HCT116 (cell line): ENCODE data around the gene GRHL3. TPM values are rescaled to one million over a fixed set of nuclear protein-coding genes. Genes with fewer than 3 reads are reported as not detected.

Source experiments
- ATAC-seq: fragments of 200-7000 bp; cut with Tn5 transposase; 2 replicates; pipeline ENCODE4 v1.9.1; 2020; ENCODE audit warnings: mild to moderate bottlenecking, moderate library complexity
- BruUV-seq: library from RNA; stranded (reverse); fragments of 400-500 nt; replicated peaks from 2 replicates; lab custom pipeline; 2021; lab: Mats Ljungman, UMichigan
- CTCF ChIA-PET: fragments of 300-600 bp; sonication (Branson Sonifier 250); formaldehyde crosslinking; loops from one replicate; lab custom pipeline; 2021; ENCODE audit warnings: antibody characterized with exemption; lab: Charles Lee
- POLR2A ChIA-PET: fragments of 300-600, 350-600 bp; sonication (Branson Sonifier 250); formaldehyde crosslinking; loops from one replicate; lab custom pipeline; 2021; ENCODE audit warnings: antibody characterized with exemption; lab: Charles Lee
- RAD21 ChIA-PET, 2 experiments: fragments of 300-600 bp; sonication (Branson Sonifier 250); formaldehyde crosslinking; loops; one replicate each; lab custom pipeline; 2023; ENCODE audit warnings: low total read pairs in 2 of 2; ENCODE audit not compliant: uncharacterized antibody in 2 of 2, unreplicated experiment in 2 of 2, low non-redundant PET in 1 of 2; lab: Charles Lee
- DNase-seq: peaks from one replicate; pipeline ENCODE4 v3.0.0-alpha.2; 2010; ENCODE audit warnings: low read depth, low spot score
- H2AFZ ChIP-seq: fragments of 200-600 bp; shearing (Covaris generic), sonication (generic); 2 replicates; pipeline ENCODE4 v1.6.1; 2017; ENCODE audit warnings: low read depth, mixed run types, mixed read lengths, antibody characterized with exemption, low read length; ENCODE audit not compliant: poor library complexity, severe bottlenecking
- H3K27ac ChIP-seq: 2 replicates; pipeline ENCODE4 v1.5.1; 2012; ENCODE audit warnings: low read depth, low read length
- H3K27me3 ChIP-seq: fragments of 200-600 bp; sonication (generic); 2 replicates; pipeline ENCODE4 v1.6.1; 2016; ENCODE audit warnings: mixed run types, low read length, mixed read lengths; ENCODE audit not compliant: insufficient read depth
- H3K36me3 ChIP-seq, 2 experiments: fragments of 200-500 bp in 1 of 2; fragments of 200-600 bp in 1 of 2; sonication (Bioruptor generic) in 1 of 2; sonication (generic) in 1 of 2; 2 replicates each; pipeline versions ENCODE4 v1.5.1 to v1.6.1; 2014 to 2016; ENCODE audit warnings: low read length in 2 of 2, inconsistent platforms in 1 of 2, mixed read lengths in 1 of 2, mixed run types in 1 of 2; ENCODE audit not compliant: insufficient read depth in 2 of 2, control insufficient read depth in 1 of 2
- H3K4me1 ChIP-seq, 2 experiments: fragments of 200-600 bp in 1 of 2; sonication (generic) in 1 of 2; 2 replicates each; pipeline versions ENCODE4 v1.5.1 to v1.6.1; 2012 to 2017; ENCODE audit warnings: low read length in 2 of 2, inconsistent platforms in 1 of 2, mild to moderate bottlenecking in 1 of 2, mixed read lengths in 1 of 2, mixed run types in 1 of 2, moderate library complexity in 1 of 2; ENCODE audit not compliant: insufficient read depth in 2 of 2, control insufficient read depth in 1 of 2
- H3K4me2 ChIP-seq: fragments of 200-600 bp; sonication (generic); 2 replicates; pipeline ENCODE4 v1.6.1; 2017; ENCODE audit warnings: mixed run types, low read length, mixed read lengths
- H3K4me3 ChIP-seq, 2 experiments: fragments of 200-600 bp in 1 of 2; sonication (generic) in 1 of 2; replicated peaks in 1 of 2; 2 replicates each; pipeline ENCODE4 v1.5.1; 2011 to 2016; ENCODE audit warnings: low read length in 2 of 2, control low read depth in 1 of 2, low read depth in 1 of 2, mild to moderate bottlenecking in 1 of 2, mixed read lengths in 1 of 2, mixed run types in 1 of 2
- H3K79me2 ChIP-seq: fragments of 200-600 bp; sonication (generic); 2 replicates; pipeline ENCODE4 v1.6.1; 2017; ENCODE audit warnings: mild to moderate bottlenecking, mixed run types, low read length, moderate library complexity, mixed read lengths; ENCODE audit not compliant: insufficient read depth
- H3K9ac ChIP-seq: fragments of 200-600 bp; sonication (generic); 2 replicates; pipeline ENCODE4 v1.6.1; 2016; ENCODE audit warnings: low read length, mixed read lengths
- H3K9me2 ChIP-seq: fragments of 200-600 bp; sonication (generic), shearing (Covaris generic); 2 replicates; pipeline ENCODE4 v1.6.1; 2017; ENCODE audit warnings: mixed run types, mild to moderate bottlenecking, moderate library complexity; ENCODE audit not compliant: insufficient read depth
- H3K9me3 ChIP-seq, 2 experiments: fragments of 200-500 bp in 1 of 2; fragments of 200-600 bp in 1 of 2; sonication (Bioruptor generic) in 1 of 2; sonication (generic) in 1 of 2; 2 replicates each; pipeline ENCODE4 v1.6.1; 2014 to 2017; ENCODE audit warnings: low read length in 2 of 2, mixed read lengths in 2 of 2, inconsistent platforms in 1 of 2, low read depth in 1 of 2, mild to moderate bottlenecking in 1 of 2, mixed run types in 1 of 2, moderate library complexity in 1 of 2; ENCODE audit not compliant: control insufficient read depth in 1 of 2, insufficient read depth in 1 of 2
- H4K20me1 ChIP-seq: fragments of 200-600 bp; sonication (generic), shearing (Covaris generic); 2 replicates; pipeline ENCODE4 v1.6.1; 2017; ENCODE audit warnings: mixed run types, mild to moderate bottlenecking, moderate library complexity; ENCODE audit not compliant: insufficient read depth
- CBX3 ChIP-seq: IDR thresholded peaks from 2 replicates; pipeline ENCODE4 v1.6.1; 2012; ENCODE audit warnings: low read depth
- EGR1 ChIP-seq: IDR thresholded peaks from 2 replicates; pipeline ENCODE4 v1.6.1; 2012; ENCODE audit warnings: low read depth
- ELF1 ChIP-seq: IDR thresholded peaks from 2 replicates; pipeline ENCODE4 v1.6.1; 2012; ENCODE audit warnings: low read depth, borderline replicate concordance
- FOSL1 ChIP-seq: IDR thresholded peaks from 2 replicates; pipeline ENCODE4 v1.6.1; 2012; ENCODE audit warnings: low read depth
- POLR2A ChIP-seq: IDR thresholded peaks from 2 replicates; pipeline ENCODE4 v1.7.0; 2011; ENCODE audit warnings: borderline replicate concordance; ENCODE audit not compliant: insufficient read depth, insufficient read length; ENCODE audit errors: extremely low read depth
- SIN3A ChIP-seq: IDR thresholded peaks from 2 replicates; pipeline ENCODE4 v1.6.1; 2012; ENCODE audit warnings: low read depth
- SP1 ChIP-seq: IDR thresholded peaks from 2 replicates; pipeline ENCODE4 v1.6.1; 2012; ENCODE audit warnings: low read depth
- TCF7L2 ChIP-seq: IDR thresholded peaks from 2 replicates; pipeline ENCODE4 v1.7.0; 2011; ENCODE audit warnings: borderline replicate concordance, inconsistent platforms; ENCODE audit not compliant: insufficient read depth, insufficient read length; ENCODE audit errors: extremely low read depth
- YY1 ChIP-seq: IDR thresholded peaks from 2 replicates; pipeline ENCODE4 v1.6.1; 2011; ENCODE audit warnings: low read length, low read depth, moderate library complexity, mild to moderate bottlenecking; ENCODE audit not compliant: insufficient replicate concordance; ENCODE audit errors: extremely low read depth
- ZNF274 ChIP-seq: fragments of 200-500 bp; sonication (Bioruptor generic); IDR thresholded peaks from 2 replicates; pipeline ENCODE4 v1.6.1; 2014; ENCODE audit warnings: mild to moderate bottlenecking, low read depth, low read length, inconsistent platforms
- intact Hi-C: fragments of 100-400 bp; cut with micrococcal nuclease; formaldehyde crosslinking; loops from 2 replicates; pipeline ENCODE4 v1.10.0; 2022
- total RNA-seq: library from RNA; stranded (reverse); gene quantifications from one replicate; pipeline ENCODE4 v1.2.1, GENCODE V29; 2021; ENCODE audit not compliant: unreplicated experiment
- TF ChIP-seq, protein P1 (sequence below): IDR thresholded peaks from 2 replicates; pipeline ENCODE4 v1.6.1; 2012; ENCODE audit warnings: low read depth

GRHL3 gene
- total RNA-seq, 1 experiment from 2014 or later = 1.0 TPM

DNA sequence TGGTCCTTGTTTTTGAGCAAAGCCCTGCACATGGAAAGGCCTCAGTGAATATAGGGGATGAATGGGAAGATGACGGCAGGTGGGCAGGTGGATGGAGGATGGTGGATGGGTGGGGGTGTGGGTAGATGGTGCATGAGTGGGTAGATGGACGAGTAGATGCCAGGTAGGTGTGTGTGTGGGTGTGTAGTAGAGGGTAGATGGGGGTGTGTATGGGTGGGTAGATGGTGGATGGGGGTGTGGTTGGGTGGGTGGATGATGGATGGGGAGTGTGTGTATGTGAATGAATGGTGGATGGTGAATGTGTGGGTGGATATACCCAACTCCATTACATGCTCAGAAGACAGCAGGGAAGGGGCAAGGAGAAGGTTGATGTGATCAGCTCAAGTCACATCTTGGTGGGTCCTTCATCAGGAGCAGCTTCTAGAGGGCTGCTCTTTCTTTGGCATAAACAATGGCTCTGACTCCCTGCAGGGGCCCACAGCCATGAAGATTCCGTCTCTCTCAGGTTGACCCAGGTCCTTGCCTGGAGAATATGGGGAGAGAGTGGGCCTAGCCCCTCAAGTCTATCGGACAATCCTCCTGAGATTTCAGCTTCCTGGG is 34.2 kb downstream of the GRHL3 start:
- intact Hi-C loops = no loop called here
- Histone ChIP-seq H2AFZ (no peak overlapping the region), H3K27ac (no peak overlapping the region), H3K4me1 (peaks cover 3 to 11% of the 10 kb centered on the region in 2 experiments; a peak in 3 of 4 replicates), H3K4me3 (no peak overlapping the region), H3K36me3 (no peaks in the 10 kb centered on the region), H3K4me2 (no peak overlapping the region), H4K20me1 (no peaks in the 10 kb centered on the region), H3K9me2 (no peaks in the 10 kb centered on the region), H3K79me2 (no peaks in the 10 kb centered on the region), H3K9me3 (no peaks in the 10 kb centered on the region), H3K27me3 (no peaks in the 10 kb centered on the region), H3K9ac (no peak overlapping the region)
- no peak for TF ChIP-seq POLR2A
- no peak for TF ChIP-seq SP1
- TF ChIP-seq EGR1 = no peak
- TF ChIP-seq ELF1 = no peak
- TF ChIP-seq CBX3 = no peak
- TF ChIP-seq, protein P1, sequence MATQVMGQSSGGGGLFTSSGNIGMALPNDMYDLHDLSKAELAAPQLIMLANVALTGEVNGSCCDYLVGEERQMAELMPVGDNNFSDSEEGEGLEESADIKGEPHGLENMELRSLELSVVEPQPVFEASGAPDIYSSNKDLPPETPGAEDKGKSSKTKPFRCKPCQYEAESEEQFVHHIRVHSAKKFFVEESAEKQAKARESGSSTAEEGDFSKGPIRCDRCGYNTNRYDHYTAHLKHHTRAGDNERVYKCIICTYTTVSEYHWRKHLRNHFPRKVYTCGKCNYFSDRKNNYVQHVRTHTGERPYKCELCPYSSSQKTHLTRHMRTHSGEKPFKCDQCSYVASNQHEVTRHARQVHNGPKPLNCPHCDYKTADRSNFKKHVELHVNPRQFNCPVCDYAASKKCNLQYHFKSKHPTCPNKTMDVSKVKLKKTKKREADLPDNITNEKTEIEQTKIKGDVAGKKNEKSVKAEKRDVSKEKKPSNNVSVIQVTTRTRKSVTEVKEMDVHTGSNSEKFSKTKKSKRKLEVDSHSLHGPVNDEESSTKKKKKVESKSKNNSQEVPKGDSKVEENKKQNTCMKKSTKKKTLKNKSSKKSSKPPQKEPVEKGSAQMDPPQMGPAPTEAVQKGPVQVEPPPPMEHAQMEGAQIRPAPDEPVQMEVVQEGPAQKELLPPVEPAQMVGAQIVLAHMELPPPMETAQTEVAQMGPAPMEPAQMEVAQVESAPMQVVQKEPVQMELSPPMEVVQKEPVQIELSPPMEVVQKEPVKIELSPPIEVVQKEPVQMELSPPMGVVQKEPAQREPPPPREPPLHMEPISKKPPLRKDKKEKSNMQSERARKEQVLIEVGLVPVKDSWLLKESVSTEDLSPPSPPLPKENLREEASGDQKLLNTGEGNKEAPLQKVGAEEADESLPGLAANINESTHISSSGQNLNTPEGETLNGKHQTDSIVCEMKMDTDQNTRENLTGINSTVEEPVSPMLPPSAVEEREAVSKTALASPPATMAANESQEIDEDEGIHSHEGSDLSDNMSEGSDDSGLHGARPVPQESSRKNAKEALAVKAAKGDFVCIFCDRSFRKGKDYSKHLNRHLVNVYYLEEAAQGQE = no peak
- no peak for TF ChIP-seq YY1
- TF ChIP-seq SIN3A = no peak
- no peak for TF ChIP-seq FOSL1
- no peak for TF ChIP-seq ZNF274
- TF ChIP-seq TCF7L2 = no peak
- BruUV-seq = no TSS peak
- RAD21 ChIA-PET = interaction anchor here in 1 of 2 experiments (1.2 kb wide), 1 partner anchor 152 kb away, joined by 4 read pairs; no protein-coding TSS in a partner anchor
- POLR2A ChIA-PET = no interaction called here
- CTCF ChIA-PET = no interaction called here
- no peak for DNase-seq
- ATAC-seq = no peak
